T-cell (primary cell): ENCODE results near the gene SNX7. TPM values are rescaled to one million over a fixed set of nuclear protein-coding genes. Genes with fewer than 3 reads are reported as not detected.

Experiments used
- ATAC-seq, 4 experiments: fragments of 200-7000 bp in 3 of 4; fragments of 150-1000 bp in 1 of 4; cut with Tn5 transposase; replicated peaks in 1 of 4; 1 replicate in 3 of 4; 2 replicates in 1 of 4; pipeline ENCODE4 v1.10.0; 2021; ENCODE audit warnings: moderate library complexity in 3 of 4, mild to moderate bottlenecking in 2 of 4, moderate number of reproducible peaks in 1 of 4
- CTCF ChIA-PET, 2 donors: fragments of 300-600 bp; sonication (Branson Sonifier 250); formaldehyde crosslinking; loops; one replicate each; lab custom pipeline; 2022; ENCODE audit warnings: antibody characterized with exemption in 2 of 2; lab: Charles Lee
- POLR2A ChIA-PET, 2 donors: fragments of 300-600 bp; sonication (Branson Sonifier 250); formaldehyde crosslinking; loops; one replicate each; lab custom pipeline; 2022; ENCODE audit warnings: antibody characterized with exemption in 2 of 2; lab: Charles Lee
- DNase-seq, 35 experiments: peaks; one replicate each; pipeline versions ENCODE4 v3.0.0 to v3.0.0-alpha.2; 2013 to 2023
- H3K27ac ChIP-seq: one replicate; pipeline ENCODE4 v1.5.1; 2013; ENCODE audit warnings: low read length
- H3K27me3 ChIP-seq, 2 experiments: replicated peaks in 1 of 2; 1 replicate in 1 of 2; 2 replicates in 1 of 2; pipeline versions ENCODE4 v1.6.1 to v1.7.0; 2013; ENCODE audit warnings: low read length in 1 of 2, mixed read lengths in 1 of 2; ENCODE audit not compliant: control insufficient read depth in 2 of 2, insufficient read depth in 2 of 2; ENCODE audit errors: extremely low read depth in 1 of 2
- H3K36me3 ChIP-seq, 2 donors: 1 replicate in 1 of 2; 2 replicates in 1 of 2; pipeline versions ENCODE4 v1.6.1 to v1.7.0; 2013; ENCODE audit warnings: low read length in 1 of 2; ENCODE audit not compliant: control insufficient read depth in 2 of 2, insufficient read depth in 1 of 2; ENCODE audit errors: extremely low read depth in 1 of 2
- H3K4me1 ChIP-seq, 2 experiments: 1 replicate in 1 of 2; 2 replicates in 1 of 2; pipeline versions ENCODE4 v1.6.1 to v1.7.0; 2013; ENCODE audit warnings: low read length in 2 of 2, mixed read lengths in 1 of 2; ENCODE audit not compliant: insufficient read depth in 2 of 2, control insufficient read depth in 1 of 2; ENCODE audit errors: extremely low read depth in 1 of 2
- H3K4me3 ChIP-seq, 2 donors: 1 replicate in 1 of 2; 2 replicates in 1 of 2; pipeline versions ENCODE4 v1.5.1 to v1.7.0; 2013; ENCODE audit warnings: mild to moderate bottlenecking in 2 of 2, low read length in 1 of 2, moderate library complexity in 1 of 2; ENCODE audit not compliant: control insufficient read depth in 1 of 2; ENCODE audit errors: extremely low read depth in 1 of 2
- H3K9me3 ChIP-seq: 2 replicates; pipeline ENCODE4 v1.7.0; 2013
- H3K27ac Mint-ChIP-seq, 2 donors: one replicate each; pipeline ENCODE4 v1.8.0; 2020 to 2021; ENCODE audit warnings: mild to moderate bottlenecking in 2 of 2, mixed read lengths in 2 of 2
- H3K27me3 Mint-ChIP-seq, 2 donors: one replicate each; pipeline ENCODE4 v1.8.0; 2021 to 2022; ENCODE audit warnings: mixed read lengths in 2 of 2
- H3K36me3 Mint-ChIP-seq: one replicate; pipeline ENCODE4 v1.8.0; 2021; ENCODE audit warnings: mixed read lengths
- H3K4me1 Mint-ChIP-seq, 3 donors: one replicate each; pipeline ENCODE4 v1.8.0; 2020 to 2022; ENCODE audit warnings: mixed read lengths in 3 of 3, mild to moderate bottlenecking in 1 of 3
- H3K4me3 Mint-ChIP-seq, 3 donors: one replicate each; pipeline ENCODE4 v1.8.0; 2020 to 2022; ENCODE audit warnings: mild to moderate bottlenecking in 3 of 3, mixed read lengths in 3 of 3, moderate library complexity in 3 of 3
- H3K9me3 Mint-ChIP-seq, 3 donors: one replicate each; pipeline ENCODE4 v1.8.0; 2020 to 2022; ENCODE audit warnings: mixed read lengths in 3 of 3
- WGBS: methylation state at CpG from one replicate; pipeline ENCODE4 v1.1.5; 2013; ENCODE audit warnings: missing lambda C conversion rate; ENCODE audit not compliant: insufficient coverage; 5-methylcytosine and 5-hydroxymethylcytosine counted together
- total RNA-seq, 35 experiments: library from RNA in 6 of 35; stranded (reverse) in 6 of 35; fragments of 120-200 nt in 1 of 35; gene quantifications; one replicate each; pipeline versions ENCODE4 v1.2.1 to v1.2.4 and lab custom pipeline; 2013 to 2026

SNX7 gene
- total RNA-seq, 5 donors from 2014 or later (not counting 1 experiment from before 2014, with no cell fraction given) = 0.36 to 1.3 (median 0.47) TPM; not detected in 2

DNA sequence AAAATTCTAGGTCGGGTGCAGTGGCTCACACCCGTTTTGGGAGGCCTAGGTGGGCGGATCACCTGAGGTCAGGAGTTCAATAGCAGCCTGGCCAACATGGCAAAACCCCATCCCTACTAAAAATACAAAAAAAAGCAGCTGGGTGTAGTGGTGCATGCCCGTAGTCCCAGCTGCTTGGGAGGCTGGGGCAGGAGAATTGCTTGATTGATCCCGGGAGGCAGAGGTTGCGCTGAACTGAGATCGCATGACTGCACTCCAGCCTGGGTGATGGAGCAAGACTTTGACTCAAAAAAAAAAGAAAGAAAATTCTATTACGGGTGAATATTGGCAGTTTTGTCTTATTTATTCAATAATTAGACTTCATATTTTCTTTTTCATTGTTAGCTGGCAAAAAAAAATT is 62.1 kb downstream of the SNX7 start:
- no peak for ATAC-seq
- Histone ChIP-seq H3K36me3 (no peaks in the 10 kb centered on the region), H3K9me3 (no peaks in the 10 kb centered on the region), H3K4me3 (no peak overlapping the region), H3K4me1 (no peaks in the 10 kb centered on the region), H3K27ac (no peak overlapping the region), H3K27me3 (no peaks in the 10 kb centered on the region)
- ChIA-PET CTCF (no interaction called here), POLR2A (no interaction called here)
- peaks cover 5 to 10% (median 7%) of the 10 kb centered on the region in 3 donors for H3K9me3 Mint-ChIP-seq
- H3K27me3 Mint-ChIP-seq = peaks cover 0 to 14% of the 10 kb centered on the region in 2 donors
- no peaks in the 10 kb centered on the region for H3K36me3 Mint-ChIP-seq
- H3K27ac Mint-ChIP-seq = no peak overlapping the region
- no peak overlapping the region for H3K4me3 Mint-ChIP-seq
- 100% methylated on average over 1 of the region's 8 CpGs for WGBS
- no peak for DNase-seq
- no peaks in the 10 kb centered on the region for H3K4me1 Mint-ChIP-seq

DNA sequence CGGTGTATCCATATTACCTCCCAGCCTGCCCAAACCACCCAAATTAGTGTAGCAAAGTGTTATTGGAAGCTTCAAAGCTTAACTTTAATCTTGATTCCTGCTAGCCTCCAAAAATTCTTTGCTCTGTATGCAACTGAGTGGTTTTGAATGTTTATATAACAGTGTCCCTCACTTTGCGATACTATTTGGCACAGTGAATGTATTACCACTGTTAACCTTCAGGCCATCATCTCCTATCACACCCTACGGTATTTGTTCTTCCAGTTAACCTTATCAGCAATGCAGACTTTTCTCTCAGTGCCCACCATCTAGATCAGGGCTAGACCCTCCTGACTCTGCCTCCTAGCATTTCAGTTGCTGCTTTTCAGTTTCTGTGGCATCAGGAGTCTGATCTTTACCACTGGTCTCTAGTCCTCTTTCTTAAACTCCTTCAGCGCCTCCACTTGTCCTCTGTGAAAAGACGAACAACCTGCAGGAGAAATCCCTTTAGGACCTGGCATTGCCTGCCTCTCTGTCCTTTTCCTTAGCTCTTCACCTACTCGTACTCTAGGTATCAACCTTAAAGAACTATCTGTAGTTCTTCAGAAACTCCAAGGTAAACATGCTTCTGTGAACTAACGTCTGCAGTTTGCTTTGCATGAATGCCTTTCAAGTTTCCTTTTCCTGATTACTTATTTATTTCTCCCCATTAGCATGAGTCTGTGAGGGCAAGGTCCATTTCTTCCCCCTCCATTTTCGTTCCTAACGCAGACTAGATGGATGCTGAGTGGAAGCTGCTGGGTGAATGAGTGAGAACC is 71.7 kb downstream of the SNX7 start:
- no peak overlapping the region for H3K27ac ChIP-seq
- H3K4me1 ChIP-seq = no peaks in the 10 kb centered on the region
- ChIA-PET POLR2A (no interaction called here), CTCF (no interaction called here)
- H3K36me3 Mint-ChIP-seq = no peaks in the 10 kb centered on the region
- no peak overlapping the region for H3K4me3 Mint-ChIP-seq
- 91% methylated on average over 5 of the region's 9 CpGs for WGBS
- no peaks in the 10 kb centered on the region for H3K27me3 ChIP-seq
- DNase-seq (no peak), ATAC-seq (no peak)
- H3K4me1 Mint-ChIP-seq = no peaks in the 10 kb centered on the region
- H3K9me3 Mint-ChIP-seq = peaks cover 0 to 3% (median 0%) of the 10 kb centered on the region in 3 donors
- no peak overlapping the region for H3K27ac Mint-ChIP-seq
- no peaks in the 10 kb centered on the region for H3K9me3 ChIP-seq
- H3K36me3 ChIP-seq = no peaks in the 10 kb centered on the region
- H3K4me3 ChIP-seq = no peak overlapping the region
- H3K27me3 Mint-ChIP-seq = peaks cover 3 to 28% of the 10 kb centered on the region in 2 donors

GRCh38 chr1:98733782-98734112 is 72.2 kb downstream of the SNX7 start:
- Histone ChIP-seq H3K4me1 (no peaks in the 10 kb centered on the region), H3K9me3 (no peaks in the 10 kb centered on the region), H3K4me3 (no peak overlapping the region), H3K27me3 (no peaks in the 10 kb centered on the region), H3K36me3 (no peaks in the 10 kb centered on the region), H3K27ac (no peak overlapping the region)
- peaks cover 3 to 25% of the 10 kb centered on the region in 2 donors for H3K27me3 Mint-ChIP-seq
- H3K4me1 Mint-ChIP-seq = no peaks in the 10 kb centered on the region
- no peak for DNase-seq
- H3K9me3 Mint-ChIP-seq = no peaks in the 10 kb centered on the region
- no peaks in the 10 kb centered on the region for H3K36me3 Mint-ChIP-seq
- ATAC-seq = no peak
- ChIA-PET POLR2A (no interaction called here), CTCF (no interaction called here)
- no peak overlapping the region for H3K27ac Mint-ChIP-seq
- no peak overlapping the region for H3K4me3 Mint-ChIP-seq

GRCh38 chr1:98735756-98736155 is 74.2 kb downstream of the SNX7 start:
- CTCF ChIA-PET = no interaction called here
- Histone ChIP-seq H3K4me1 (no peaks in the 10 kb centered on the region), H3K4me3 (no peak overlapping the region), H3K9me3 (no peaks in the 10 kb centered on the region), H3K27me3 (no peaks in the 10 kb centered on the region), H3K27ac (no peak overlapping the region), H3K36me3 (no peaks in the 10 kb centered on the region)
- DNase-seq = no peak
- H3K36me3 Mint-ChIP-seq = no peaks in the 10 kb centered on the region
- POLR2A ChIA-PET = no interaction called here
- ATAC-seq = no peak
- H3K27me3 Mint-ChIP-seq = peaks cover 6 to 24% of the 10 kb centered on the region in 2 donors
- H3K4me3 Mint-ChIP-seq = no peak overlapping the region
- no peaks in the 10 kb centered on the region for H3K9me3 Mint-ChIP-seq
- no peaks in the 10 kb centered on the region for H3K4me1 Mint-ChIP-seq
- H3K27ac Mint-ChIP-seq = no peak overlapping the region

GRCh38 chr1:98737835-98738234 is 76.3 kb downstream of the SNX7 start:
- Mint-ChIP-seq H3K4me3 (no peak overlapping the region), H3K4me1 (no peaks in the 10 kb centered on the region), H3K9me3 (no peaks in the 10 kb centered on the region), H3K27me3 (peaks cover 6 to 22% of the 10 kb centered on the region in 2 donors), H3K36me3 (no peaks in the 10 kb centered on the region), H3K27ac (no peak overlapping the region)
- no peak overlapping the region for H3K27ac ChIP-seq
- ChIA-PET POLR2A (no interaction called here), CTCF (no interaction called here)
- no peaks in the 10 kb centered on the region for H3K4me1 ChIP-seq
- no peak overlapping the region for H3K4me3 ChIP-seq
- H3K27me3 ChIP-seq = no peaks in the 10 kb centered on the region
- DNase-seq (no peak), ATAC-seq (no peak)
- no peaks in the 10 kb centered on the region for H3K9me3 ChIP-seq
- no peaks in the 10 kb centered on the region for H3K36me3 ChIP-seq

DNA sequence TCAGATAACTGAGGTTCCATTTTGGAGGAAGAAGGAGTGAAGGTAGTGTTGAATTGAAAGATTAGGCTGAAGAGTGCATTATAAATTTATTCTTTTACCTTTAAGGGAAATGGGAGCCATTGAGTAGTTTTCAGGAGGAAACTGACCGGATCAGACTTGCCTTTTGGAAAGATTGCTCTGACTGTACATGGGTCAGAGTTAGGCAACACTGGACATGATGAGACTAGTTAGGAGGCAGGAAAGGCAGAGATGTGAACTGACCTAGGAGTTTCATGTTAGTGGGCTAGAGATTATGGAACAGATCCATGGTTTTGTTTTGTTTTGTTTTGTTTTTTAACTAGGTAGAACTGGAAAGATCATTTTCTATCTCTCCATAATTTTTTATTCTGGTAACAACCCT is 78.2 kb downstream of the SNX7 start:
- no peak for ATAC-seq
- no peak overlapping the region for H3K27ac ChIP-seq
- no peaks in the 10 kb centered on the region for H3K9me3 ChIP-seq
- no peak for DNase-seq
- Mint-ChIP-seq H3K36me3 (no peaks in the 10 kb centered on the region), H3K27me3 (peaks cover 6 to 22% of the 10 kb centered on the region in 2 donors), H3K27ac (no peak overlapping the region), H3K4me3 (no peak overlapping the region), H3K9me3 (no peaks in the 10 kb centered on the region), H3K4me1 (no peaks in the 10 kb centered on the region)
- CTCF ChIA-PET = no interaction called here
- no peaks in the 10 kb centered on the region for H3K4me1 ChIP-seq
- no peaks in the 10 kb centered on the region for H3K36me3 ChIP-seq
- no peak overlapping the region for H3K4me3 ChIP-seq
- POLR2A ChIA-PET = no interaction called here
- H3K27me3 ChIP-seq = no peaks in the 10 kb centered on the region
- 90% methylated on average over 1 of the region's 1 CpG for WGBS

DNA sequence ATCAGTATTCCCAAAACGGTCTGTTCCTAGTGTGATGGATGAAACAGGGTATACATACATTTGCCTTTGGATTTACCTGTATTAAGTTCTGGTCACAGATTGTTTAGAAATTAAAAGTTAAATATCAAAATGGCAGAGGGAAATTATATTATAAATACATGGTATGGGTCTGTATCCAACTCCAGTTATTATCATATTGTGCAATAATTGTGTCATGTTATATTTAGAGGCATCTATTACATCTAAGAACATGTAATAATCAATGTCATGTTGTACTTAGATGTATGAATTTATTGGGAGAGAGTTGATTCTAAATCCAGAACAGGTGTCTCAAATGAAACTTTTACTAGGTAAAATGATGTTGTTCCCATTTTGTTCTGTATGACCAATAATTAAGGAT is 79.6 kb downstream of the SNX7 start:
- H3K4me1 Mint-ChIP-seq = no peaks in the 10 kb centered on the region
- no peak overlapping the region for H3K27ac ChIP-seq
- H3K4me1 ChIP-seq = no peaks in the 10 kb centered on the region
- H3K27ac Mint-ChIP-seq = no peak overlapping the region
- DNase-seq (no peak), ATAC-seq (no peak)
- H3K9me3 Mint-ChIP-seq = no peaks in the 10 kb centered on the region
- no peaks in the 10 kb centered on the region for H3K36me3 Mint-ChIP-seq
- no peaks in the 10 kb centered on the region for H3K9me3 ChIP-seq
- ChIA-PET CTCF (no interaction called here), POLR2A (no interaction called here)
- no peak overlapping the region for H3K4me3 Mint-ChIP-seq
- H3K27me3 ChIP-seq = no peaks in the 10 kb centered on the region
- peaks cover 6 to 22% of the 10 kb centered on the region in 2 donors for H3K27me3 Mint-ChIP-seq
- no CpG with 5 or more reads among the region's 1 CpG for WGBS
- H3K36me3 ChIP-seq = no peaks in the 10 kb centered on the region
- no peak overlapping the region for H3K4me3 ChIP-seq
